Hepatocyte (in vitro differentiated cells): ENCODE data around the gene LNX2. TPM values are rescaled to one million over a fixed set of nuclear protein-coding genes. Genes with fewer than 3 reads are reported as not detected.
A peak's percentile ranks its signal among the peaks of the same experiment; 100 is the strongest.

Source experiments
- DNase-seq: peaks from one replicate; pipeline ENCODE4 v3.0.0-alpha.2; 2016; ENCODE audit warnings: low spot score
- H2AFZ ChIP-seq: fragments of 200-600 bp; sonication (generic); 2 replicates; pipeline ENCODE4 v1.6.0; 2016; ENCODE audit warnings: antibody characterized with exemption, mild to moderate bottlenecking
- H3K27ac ChIP-seq: fragments of 200-600 bp; sonication (generic); 2 replicates; pipeline ENCODE4 v1.5.1; 2016; ENCODE audit warnings: mild to moderate bottlenecking
- H3K27me3 ChIP-seq: fragments of 200-600 bp; sonication (generic); 2 replicates; pipeline ENCODE4 v1.6.1; 2016
- H3K36me3 ChIP-seq: fragments of 200-600 bp; sonication (generic); replicated peaks from 2 replicates; pipeline ENCODE4 v1.5.1; 2016; ENCODE audit warnings: low read depth; ENCODE audit not compliant: insufficient read depth
- H3K4me1 ChIP-seq: fragments of 200-600 bp; sonication (generic); 2 replicates; pipeline ENCODE4 v1.5.1; 2016; ENCODE audit warnings: mild to moderate bottlenecking, moderate library complexity; ENCODE audit not compliant: insufficient read depth
- H3K4me2 ChIP-seq: fragments of 200-600 bp; sonication (generic); 2 replicates; pipeline ENCODE4 v1.6.0; 2016
- H3K4me3 ChIP-seq: fragments of 200-600 bp; sonication (generic); 2 replicates; pipeline ENCODE4 v1.5.1; 2016; ENCODE audit warnings: mild to moderate bottlenecking
- H3K79me2 ChIP-seq: fragments of 200-600 bp; sonication (generic); 2 replicates; pipeline ENCODE4 v1.6.0; 2017; ENCODE audit warnings: mild to moderate bottlenecking
- H3K9me2 ChIP-seq: fragments of 200-600 bp; sonication (generic); replicated peaks from 2 replicates; pipeline ENCODE4 v1.6.0; 2017; ENCODE audit warnings: mild to moderate bottlenecking; ENCODE audit not compliant: insufficient read depth
- H3K9me3 ChIP-seq: fragments of 200-600 bp; sonication (generic); 2 replicates; pipeline ENCODE4 v1.5.1; 2016; ENCODE audit warnings: low read depth, mild to moderate bottlenecking
- H4K20me1 ChIP-seq: fragments of 200-600 bp; sonication (generic); 2 replicates; pipeline ENCODE4 v1.6.0; 2016; ENCODE audit warnings: mild to moderate bottlenecking; ENCODE audit not compliant: insufficient read depth, poor library complexity, severe bottlenecking
- CTCF ChIP-seq: fragments of 200-600 bp; sonication (generic); IDR thresholded peaks from 2 replicates; pipeline ENCODE4 v1.5.1; 2016; ENCODE audit warnings: antibody characterized with exemption, mild to moderate bottlenecking; ENCODE audit not compliant: poor library complexity
- EZH2 ChIP-seq: fragments of 200-600 bp; sonication (generic); IDR thresholded peaks from 2 replicates; pipeline ENCODE4 v1.6.1; 2016; ENCODE audit warnings: antibody characterized with exemption, mild to moderate bottlenecking, borderline replicate concordance
- EZH2phosphoT487 ChIP-seq: fragments of 200-600 bp; sonication (generic); IDR thresholded peaks from one replicate; pipeline ENCODE4 v1.6.1; 2018; ENCODE audit warnings: antibody characterized with exemption, mild to moderate bottlenecking, low read depth, moderate library complexity; ENCODE audit not compliant: unreplicated experiment, severe bottlenecking
- WGBS: methylation state at CpG from one replicate; pipeline ENCODE4 v1.1.6; 2016; ENCODE audit warnings: low lambda C conversion rate; ENCODE audit errors: missing lambda C conversion rate; 5-methylcytosine and 5-hydroxymethylcytosine counted together
- polyA plus RNA-seq: library from polyadenylated mRNA; unstranded; fragments of >200 nt; fragmentation: Nextera tagmentation; extraction: Ambion mirVana; gene quantifications from 2 replicates; pipeline ENCODE4 v1.2.1, GENCODE V29; 2016
- total RNA-seq: library from RNA; depleted of rRNA; stranded (reverse); fragments of >200 nt; gene quantifications from 2 replicates; pipeline ENCODE4 v1.2.3, GENCODE V29; 2014

The LNX2 gene
- total and polyA plus RNA-seq, 2 experiments from 2014 or later = 8.8 to 28.8 TPM

- Histone ChIP-seq H3K9me3 (no peaks in the 10 kb centered on the region), H3K27ac (peak overlapping the region; percentile 97), H3K79me2 (peaks cover 82% of the 10 kb centered on the region), H3K4me3 (peak overlapping the region; percentile 90), H4K20me1 (peaks cover 37% of the 10 kb centered on the region), H3K9me2 (no peaks in the 10 kb centered on the region), H3K4me1 (peaks cover 39% of the 10 kb centered on the region), H3K27me3 (no peaks in the 10 kb centered on the region), H2AFZ (peak overlapping the region; percentile 83), H3K36me3 (no peaks in the 10 kb centered on the region), H3K4me2 (peak overlapping the region; percentile 87)
- DNase-seq = peak; percentile 51
- TF ChIP-seq CTCF (peak; percentile 20), EZH2 (no peak), EZH2phosphoT487 (no peak)
- 8% methylated on average over 13 of the region's 13 CpGs for WGBS
These were observed 1.9 kb upstream of the LNX2 start for GRCh38 chr13:27622102-27622820.

GRCh38 chr13:27621366-27622101 lies 1.2 kb upstream of the LNX2 start, which contains the start of gene POLR1D:
POLR1D (plus strand) TSS chr13:27621892; CDS start chr13:27621984, 92 bp downstream.
- H2AFZ ChIP-seq = peak within 1 kb of the TSS; percentile 83
- H3K4me3 ChIP-seq = peak within 1 kb of the TSS; percentile 90
- peaks cover 44% of the 10 kb centered on the region for H4K20me1 ChIP-seq
- H3K9me3 ChIP-seq = no peaks in the 10 kb centered on the region
- WGBS = under 1% methylated on average over 53 of the region's 71 CpGs
- DNase-seq = peak; percentile 96
- H3K4me2 ChIP-seq = peak within 1 kb of the TSS; percentile 87
- peaks cover 82% of the 10 kb centered on the region for H3K79me2 ChIP-seq
- TF ChIP-seq EZH2 (no peak), CTCF (no peak), EZH2phosphoT487 (no peak)
- H3K27ac ChIP-seq = peak within 1 kb of the TSS; percentile 97
- H3K36me3 ChIP-seq = no peaks in the 10 kb centered on the region
- H3K4me1 ChIP-seq = peaks cover 46% of the 10 kb centered on the region
- no peaks in the 10 kb centered on the region for H3K27me3 ChIP-seq
- no peaks in the 10 kb centered on the region for H3K9me2 ChIP-seq

GRCh38 chr13:27621116-27621365 lies 712 bp upstream of the LNX2 start:
- H3K36me3 ChIP-seq = no peaks in the 10 kb centered on the region
- peaks cover 82% of the 10 kb centered on the region for H3K79me2 ChIP-seq
- H3K4me3 ChIP-seq = peak overlapping the region; percentile 90
- peak overlapping the region; percentile 87 for H3K4me2 ChIP-seq
- no peaks in the 10 kb centered on the region for H3K9me3 ChIP-seq
- peaks cover 46% of the 10 kb centered on the region for H4K20me1 ChIP-seq
- H3K4me1 ChIP-seq = peaks cover 46% of the 10 kb centered on the region
- 3% methylated on average over 6 of the region's 8 CpGs for WGBS
- DNase-seq = no peak
- H2AFZ ChIP-seq = peak overlapping the region; percentile 76
- H3K27me3 ChIP-seq = no peaks in the 10 kb centered on the region
- TF ChIP-seq EZH2phosphoT487 (no peak), EZH2 (no peak), CTCF (no peak)
- H3K27ac ChIP-seq = peak overlapping the region; percentile 97
- no peaks in the 10 kb centered on the region for H3K9me2 ChIP-seq
